ENCODE measurements around the gene ZNF148.
"Not testable (repeated sequence)": the region's sequence is repeated elsewhere in the genome, so short reads cannot be mapped to it uniquely, and the experiment has no call there.

ZNF148 gene

GRCh38 chr3:125398952-125399351 is 23.8 kb upstream of the ZNF148 start:
- H3K4me1 ChIP-seq (ENCODE audit: control insufficient read depth, insufficient read depth, low read length, unreplicated experiment), result peaks cover 8% of the 10 kb centered on the region
- H3K36me3 ChIP-seq (ENCODE audit: insufficient read depth, low read length), result no peaks in the 10 kb centered on the region
- H3K27me3 ChIP-seq (ENCODE audit: insufficient read depth, low read length), result peaks cover 10% of the 10 kb centered on the region; the same call in 1 of the 2 replicates
- no peak overlapping the region for H2AFZ ChIP-seq (ENCODE audit: low read length, unreplicated experiment)
- no peak overlapping the region for H3K27ac ChIP-seq (ENCODE audit: low read depth, low read length)
- H3K4me3 ChIP-seq (ENCODE audit: low read depth, low read length), result no peak overlapping the region
- H3K79me2 ChIP-seq (ENCODE audit: control insufficient read depth, insufficient read depth, low read length, unreplicated experiment), result no peaks in the 10 kb centered on the region

- peaks cover 10% of the 10 kb centered on the region; the same call in 1 of the 2 replicates for H3K27me3 ChIP-seq (ENCODE audit: insufficient read depth, low read length)
- no peaks in the 10 kb centered on the region for H3K36me3 ChIP-seq (ENCODE audit: insufficient read depth, low read length)
- H3K4me3 ChIP-seq (ENCODE audit: low read depth, low read length), result no peak overlapping the region
- H2AFZ ChIP-seq (ENCODE audit: low read length, unreplicated experiment), result no peak overlapping the region
- H3K27ac ChIP-seq (ENCODE audit: low read depth, low read length), result no peak overlapping the region
- H3K4me1 ChIP-seq (ENCODE audit: control insufficient read depth, insufficient read depth, low read length, unreplicated experiment), result no peaks in the 10 kb centered on the region
- no peaks in the 10 kb centered on the region for H3K79me2 ChIP-seq (ENCODE audit: control insufficient read depth, insufficient read depth, low read length, unreplicated experiment)
Observed at GRCh38 chr3:125395091-125395490, 20.0 kb upstream of the ZNF148 start.

- no peak overlapping the region for H3K4me3 ChIP-seq (ENCODE audit: low read depth, low read length)
- H3K36me3 ChIP-seq (ENCODE audit: insufficient read depth, low read length), result no peaks in the 10 kb centered on the region
- H2AFZ ChIP-seq (ENCODE audit: low read length, unreplicated experiment), result no peak overlapping the region
- no peaks in the 10 kb centered on the region for H3K79me2 ChIP-seq (ENCODE audit: control insufficient read depth, insufficient read depth, low read length, unreplicated experiment)
- no peak overlapping the region for H3K27ac ChIP-seq (ENCODE audit: low read depth, low read length)
- H3K27me3 ChIP-seq (ENCODE audit: insufficient read depth, low read length), result peaks cover 10% of the 10 kb centered on the region; the same call in 1 of the 2 replicates
- H3K4me1 ChIP-seq (ENCODE audit: control insufficient read depth, insufficient read depth, low read length, unreplicated experiment), result no peaks in the 10 kb centered on the region
Observed at GRCh38 chr3:125394406-125394805, 19.3 kb upstream of the ZNF148 start.

- Histone ChIP-seq H3K27ac (ENCODE audit: low read depth, low read length) (no peak overlapping the region), H3K4me3 (ENCODE audit: low read depth, low read length) (no peak overlapping the region), H3K79me2 (ENCODE audit: control insufficient read depth, insufficient read depth, low read length, unreplicated experiment) (no peaks in the 10 kb centered on the region), H2AFZ (ENCODE audit: low read length, unreplicated experiment) (no peak overlapping the region), H3K27me3 (ENCODE audit: insufficient read depth, low read length) (no peaks in the 10 kb centered on the region), H3K36me3 (ENCODE audit: insufficient read depth, low read length) (no peaks in the 10 kb centered on the region), H3K4me1 (ENCODE audit: control insufficient read depth, insufficient read depth, low read length, unreplicated experiment) (peaks cover 10% of the 10 kb centered on the region)
Observed at GRCh38 chr3:125389282-125389681, 14.2 kb upstream of the ZNF148 start.

- H3K4me3 ChIP-seq (ENCODE audit: low read depth, low read length); H2AFZ ChIP-seq (ENCODE audit: low read length, unreplicated experiment); H3K79me2 ChIP-seq (ENCODE audit: control insufficient read depth, insufficient read depth, low read length, unreplicated experiment); H3K36me3 ChIP-seq (ENCODE audit: insufficient read depth, low read length); H3K27me3 ChIP-seq (ENCODE audit: insufficient read depth, low read length); H3K27ac ChIP-seq (ENCODE audit: low read depth, low read length): not testable (repeated sequence)
- peaks cover 10% of the 10 kb centered on the region for H3K4me1 ChIP-seq (ENCODE audit: control insufficient read depth, insufficient read depth, low read length, unreplicated experiment)
Observed at GRCh38 chr3:125388369-125388768, 13.2 kb upstream of the ZNF148 start.

- no peaks in the 10 kb centered on the region for H3K27me3 ChIP-seq (ENCODE audit: insufficient read depth, low read length)
- H3K79me2 ChIP-seq (ENCODE audit: control insufficient read depth, insufficient read depth, low read length, unreplicated experiment), result no peaks in the 10 kb centered on the region
- H2AFZ ChIP-seq (ENCODE audit: low read length, unreplicated experiment), result peak overlapping the region; percentile 26
- no peaks in the 10 kb centered on the region for H3K36me3 ChIP-seq (ENCODE audit: insufficient read depth, low read length)
- H3K27ac ChIP-seq (ENCODE audit: low read depth, low read length), result peak overlapping the region; percentile 7; the same call in 1 of the 2 replicates
- H3K4me3 ChIP-seq (ENCODE audit: low read depth, low read length), result no peak overlapping the region
- H3K4me1 ChIP-seq (ENCODE audit: control insufficient read depth, insufficient read depth, low read length, unreplicated experiment), result peaks cover 19% of the 10 kb centered on the region
Observed at GRCh38 chr3:125386811-125387210, 11.7 kb upstream of the ZNF148 start.

DNA sequence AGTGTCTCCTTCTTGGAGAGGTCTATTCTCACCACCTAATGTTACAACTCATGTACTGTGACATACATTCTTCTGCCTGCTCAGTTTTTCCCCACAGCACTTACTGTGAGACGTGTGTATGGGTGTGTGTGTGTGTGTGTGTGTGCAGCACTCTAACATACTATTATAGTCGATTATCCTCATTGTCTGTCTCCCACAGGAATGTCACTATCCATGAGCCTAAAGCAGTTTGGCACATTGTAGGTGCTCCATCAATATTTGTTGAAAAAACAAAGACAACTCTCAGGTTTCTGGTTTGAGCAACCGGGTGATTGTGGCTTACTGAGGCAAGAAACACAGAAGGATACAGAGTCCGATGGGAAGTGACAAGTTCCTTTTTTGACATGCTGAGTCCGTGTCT is 8.6 kb upstream of the ZNF148 start:
- H3K79me2 ChIP-seq (ENCODE audit: control insufficient read depth, insufficient read depth, low read length, unreplicated experiment), result no peaks in the 10 kb centered on the region
- H3K4me3 ChIP-seq (ENCODE audit: low read depth, low read length), result no peak overlapping the region
- no peaks in the 10 kb centered on the region for H3K36me3 ChIP-seq (ENCODE audit: insufficient read depth, low read length)
- no peak overlapping the region for H2AFZ ChIP-seq (ENCODE audit: low read length, unreplicated experiment)
- H3K4me1 ChIP-seq (ENCODE audit: control insufficient read depth, insufficient read depth, low read length, unreplicated experiment), result peaks cover 22% of the 10 kb centered on the region
- no peaks in the 10 kb centered on the region for H3K27me3 ChIP-seq (ENCODE audit: insufficient read depth, low read length)
- H3K27ac ChIP-seq (ENCODE audit: low read depth, low read length), result no peak overlapping the region

DNA sequence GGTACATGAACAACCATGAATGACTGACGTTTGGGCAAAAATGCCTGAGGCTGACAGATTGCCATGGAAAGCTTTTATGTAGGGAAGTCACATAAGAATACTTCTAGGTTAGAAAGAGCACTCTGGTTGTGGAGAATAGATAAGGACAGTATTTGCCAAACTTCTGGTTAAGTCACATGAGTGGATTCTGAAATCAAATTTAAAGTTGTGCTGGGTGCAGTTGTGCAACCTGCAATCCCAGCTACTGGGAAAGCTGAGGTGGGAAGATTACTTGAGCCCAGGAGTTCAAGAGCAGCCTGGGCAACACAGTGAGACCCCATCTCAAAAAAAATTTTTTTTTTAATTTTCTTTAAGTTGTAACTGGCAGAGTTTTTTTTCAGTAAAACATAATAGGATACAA is 7.2 kb upstream of the ZNF148 start:
- no peak overlapping the region for H2AFZ ChIP-seq (ENCODE audit: low read length, unreplicated experiment)
- H3K4me1 ChIP-seq (ENCODE audit: control insufficient read depth, insufficient read depth, low read length, unreplicated experiment), result peaks cover 22% of the 10 kb centered on the region
- H3K4me3 ChIP-seq (ENCODE audit: low read depth, low read length), result no peak overlapping the region
- no peaks in the 10 kb centered on the region for H3K36me3 ChIP-seq (ENCODE audit: insufficient read depth, low read length)
- peak overlapping the region; percentile 43; the same call in 1 of the 2 replicates for H3K27ac ChIP-seq (ENCODE audit: low read depth, low read length)
- no peaks in the 10 kb centered on the region for H3K79me2 ChIP-seq (ENCODE audit: control insufficient read depth, insufficient read depth, low read length, unreplicated experiment)
- no peaks in the 10 kb centered on the region for H3K27me3 ChIP-seq (ENCODE audit: insufficient read depth, low read length)

DNA sequence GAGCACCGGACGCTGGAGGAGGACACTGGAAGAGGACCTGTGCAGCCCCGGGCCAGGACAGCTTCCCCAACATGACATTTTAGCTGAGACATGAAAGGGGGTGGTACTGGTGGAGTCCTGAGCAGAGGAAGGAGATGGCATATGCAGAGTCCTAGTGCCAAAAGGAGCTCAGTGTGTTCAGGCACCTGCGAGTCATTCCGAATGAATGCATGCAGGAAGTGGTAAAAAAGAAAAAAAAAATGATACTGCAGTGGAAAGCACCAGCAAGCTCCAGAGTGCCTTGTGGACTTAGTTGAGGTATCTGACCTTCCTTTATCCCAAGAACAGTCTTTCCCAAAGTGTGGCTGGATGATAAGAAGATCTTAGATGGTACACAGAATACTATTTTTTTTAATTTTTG is 6.6 kb upstream of the ZNF148 start:
- Histone ChIP-seq H3K27ac (ENCODE audit: low read depth, low read length) (peak overlapping the region; percentile 50; the same call in 1 of the 2 replicates), H3K79me2 (ENCODE audit: control insufficient read depth, insufficient read depth, low read length, unreplicated experiment) (no peaks in the 10 kb centered on the region), H3K36me3 (ENCODE audit: insufficient read depth, low read length) (no peaks in the 10 kb centered on the region), H3K4me3 (ENCODE audit: low read depth, low read length) (no peak overlapping the region), H3K4me1 (ENCODE audit: control insufficient read depth, insufficient read depth, low read length, unreplicated experiment) (peaks cover 20% of the 10 kb centered on the region), H3K27me3 (ENCODE audit: insufficient read depth, low read length) (no peaks in the 10 kb centered on the region), H2AFZ (ENCODE audit: low read length, unreplicated experiment) (no peak overlapping the region)

GRCh38 chr3:125381314-125381713 is 6.2 kb upstream of the ZNF148 start:
- no peak overlapping the region for H2AFZ ChIP-seq (ENCODE audit: low read length, unreplicated experiment)
- H3K27me3 ChIP-seq (ENCODE audit: insufficient read depth, low read length), result no peaks in the 10 kb centered on the region
- peaks cover under 1% of the 10 kb centered on the region for H3K79me2 ChIP-seq (ENCODE audit: control insufficient read depth, insufficient read depth, low read length, unreplicated experiment)
- H3K36me3 ChIP-seq (ENCODE audit: insufficient read depth, low read length), result no peaks in the 10 kb centered on the region
- no peak overlapping the region for H3K4me3 ChIP-seq (ENCODE audit: low read depth, low read length)
- H3K27ac ChIP-seq (ENCODE audit: low read depth, low read length), result peak overlapping the region; percentile 50; the same call in 1 of the 2 replicates
- peaks cover 17% of the 10 kb centered on the region for H3K4me1 ChIP-seq (ENCODE audit: control insufficient read depth, insufficient read depth, low read length, unreplicated experiment)

DNA sequence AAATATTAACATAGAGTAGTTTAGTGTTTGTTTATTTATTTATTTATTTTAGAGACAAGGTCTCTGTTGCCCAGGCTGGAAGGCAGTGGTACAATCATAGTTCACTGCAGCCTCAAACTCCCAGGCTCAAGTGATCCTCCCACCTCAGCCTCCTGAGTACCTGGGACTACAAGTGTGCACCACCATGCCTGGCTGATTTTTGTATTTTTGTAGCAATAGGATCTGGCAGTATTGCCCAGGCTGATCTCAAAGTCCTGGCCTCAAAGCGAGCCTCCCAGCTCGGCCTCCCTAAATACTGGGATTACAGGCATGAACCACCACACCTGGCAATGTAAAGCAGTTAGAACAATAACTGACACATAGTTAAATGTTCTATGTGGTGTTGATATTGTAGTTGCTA is 4.4 kb upstream of the ZNF148 start:
- no peak overlapping the region for H3K4me3 ChIP-seq (ENCODE audit: low read depth, low read length)
- H2AFZ ChIP-seq (ENCODE audit: low read length, unreplicated experiment), result no peak overlapping the region
- peaks cover 17% of the 10 kb centered on the region for H3K4me1 ChIP-seq (ENCODE audit: control insufficient read depth, insufficient read depth, low read length, unreplicated experiment)

More for the DNA sequence above, 4.4 kb upstream of the ZNF148 start:
- H3K36me3 ChIP-seq (ENCODE audit: insufficient read depth, low read length), result no peaks in the 10 kb centered on the region
- peaks cover 10% of the 10 kb centered on the region for H3K79me2 ChIP-seq (ENCODE audit: control insufficient read depth, insufficient read depth, low read length, unreplicated experiment)
- H3K27me3 ChIP-seq (ENCODE audit: insufficient read depth, low read length), result no peaks in the 10 kb centered on the region
- H3K27ac ChIP-seq (ENCODE audit: low read depth, low read length), result no peak overlapping the region

Measured in ACC112 (cell line).